ENCODE data around the gene TYSND1.

TYSND1 gene

DNA sequence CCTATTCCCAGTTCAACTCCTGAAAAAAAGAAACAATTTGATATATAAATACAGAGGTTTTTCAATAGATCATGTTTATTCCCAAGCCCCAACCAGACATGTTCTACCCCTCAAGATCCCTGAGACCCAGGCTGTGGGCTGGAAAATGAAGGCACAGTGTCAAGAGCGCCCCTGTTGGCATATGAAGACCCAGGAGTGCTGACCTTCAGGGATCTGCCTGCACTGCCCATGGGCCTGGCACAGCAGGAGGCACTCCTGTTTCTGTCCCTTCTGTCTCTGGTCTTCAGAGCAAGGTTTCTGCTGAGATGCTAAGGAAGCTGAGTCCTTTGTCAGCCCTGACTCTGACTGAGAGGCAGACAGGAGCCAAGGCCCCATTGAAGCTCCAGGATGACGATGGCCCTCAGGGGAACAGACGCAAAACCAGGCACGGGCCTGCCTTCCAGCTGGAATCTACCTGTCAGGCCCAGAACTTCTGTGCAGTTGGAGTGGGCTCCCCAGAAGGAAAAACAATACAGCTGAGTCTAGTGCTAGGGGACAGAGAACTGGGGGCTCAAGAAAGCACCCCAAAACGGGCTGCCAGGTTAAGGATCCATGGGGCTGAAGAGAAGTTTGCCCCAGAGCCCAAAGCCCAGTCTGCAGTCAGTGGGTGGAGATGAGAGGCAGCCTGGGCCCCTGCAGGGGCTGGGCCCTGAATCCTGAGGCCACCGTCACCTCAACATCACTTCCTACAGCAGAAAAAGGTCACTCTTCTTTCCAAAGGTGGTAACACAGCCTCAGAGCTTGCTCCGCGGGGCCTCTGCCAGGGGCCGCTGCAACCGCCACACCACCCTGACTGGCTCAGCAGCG, 7.1 kb downstream of the TYSND1 start:
- no peak for DNase-seq (ENCODE audit: extremely low read depth, low read depth)
- TF ChIP-seq, protein P1, sequence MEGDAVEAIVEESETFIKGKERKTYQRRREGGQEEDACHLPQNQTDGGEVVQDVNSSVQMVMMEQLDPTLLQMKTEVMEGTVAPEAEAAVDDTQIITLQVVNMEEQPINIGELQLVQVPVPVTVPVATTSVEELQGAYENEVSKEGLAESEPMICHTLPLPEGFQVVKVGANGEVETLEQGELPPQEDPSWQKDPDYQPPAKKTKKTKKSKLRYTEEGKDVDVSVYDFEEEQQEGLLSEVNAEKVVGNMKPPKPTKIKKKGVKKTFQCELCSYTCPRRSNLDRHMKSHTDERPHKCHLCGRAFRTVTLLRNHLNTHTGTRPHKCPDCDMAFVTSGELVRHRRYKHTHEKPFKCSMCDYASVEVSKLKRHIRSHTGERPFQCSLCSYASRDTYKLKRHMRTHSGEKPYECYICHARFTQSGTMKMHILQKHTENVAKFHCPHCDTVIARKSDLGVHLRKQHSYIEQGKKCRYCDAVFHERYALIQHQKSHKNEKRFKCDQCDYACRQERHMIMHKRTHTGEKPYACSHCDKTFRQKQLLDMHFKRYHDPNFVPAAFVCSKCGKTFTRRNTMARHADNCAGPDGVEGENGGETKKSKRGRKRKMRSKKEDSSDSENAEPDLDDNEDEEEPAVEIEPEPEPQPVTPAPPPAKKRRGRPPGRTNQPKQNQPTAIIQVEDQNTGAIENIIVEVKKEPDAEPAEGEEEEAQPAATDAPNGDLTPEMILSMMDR (IDR thresholded peaks at IDR 0.05; ENCODE audit: low read depth, low read length), result no peak

DNA sequence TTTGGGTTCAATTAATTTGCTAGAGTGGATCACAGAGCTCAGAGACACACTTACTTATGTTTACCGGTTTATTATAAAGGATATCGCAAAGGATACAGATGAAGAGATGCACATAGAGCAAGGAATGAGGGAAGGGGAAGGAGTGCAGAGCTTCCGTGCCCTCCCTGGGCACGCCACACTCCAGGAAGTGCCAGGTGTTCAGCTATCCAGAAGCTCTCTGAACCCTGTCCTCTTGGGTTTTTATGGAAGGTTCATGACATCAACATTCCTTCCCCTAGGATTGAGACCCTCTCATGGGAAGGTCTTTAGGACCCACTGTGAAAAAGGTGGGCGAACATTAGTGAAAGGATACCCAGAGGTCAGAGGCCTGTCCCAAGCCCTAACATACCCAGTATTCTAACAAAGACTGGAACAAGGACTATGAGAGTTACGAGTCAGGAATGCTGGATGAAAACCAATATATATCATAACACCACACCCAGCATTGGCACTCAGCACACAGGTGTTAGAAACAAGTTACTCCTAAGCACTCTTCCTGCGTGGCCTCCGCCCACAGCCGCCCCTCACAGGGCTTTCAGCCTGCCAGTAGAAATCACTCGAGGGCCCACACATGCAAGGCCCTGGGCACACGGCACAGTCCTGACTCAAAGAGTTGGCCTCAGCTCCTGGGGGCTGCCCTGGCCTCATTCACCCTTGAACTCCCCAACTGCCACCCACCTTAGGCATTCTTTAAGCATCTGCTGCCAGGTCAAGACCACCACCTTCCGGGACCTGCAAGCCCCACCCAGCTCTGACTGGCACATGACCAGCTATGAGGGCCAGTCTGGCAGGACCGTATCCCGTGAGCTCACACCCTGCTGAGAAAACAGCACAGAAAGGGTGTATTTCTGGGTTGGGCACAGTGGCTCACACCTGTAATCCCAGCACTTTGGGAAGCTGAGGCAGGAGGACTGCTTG, 8.3 kb downstream of the TYSND1 start:
- DNase-seq (ENCODE audit: extremely low read depth, low read depth), result no peak
- TF ChIP-seq, protein P1 (IDR thresholded peaks at IDR 0.05; ENCODE audit: low read depth, low read length), result no peak

DNA sequence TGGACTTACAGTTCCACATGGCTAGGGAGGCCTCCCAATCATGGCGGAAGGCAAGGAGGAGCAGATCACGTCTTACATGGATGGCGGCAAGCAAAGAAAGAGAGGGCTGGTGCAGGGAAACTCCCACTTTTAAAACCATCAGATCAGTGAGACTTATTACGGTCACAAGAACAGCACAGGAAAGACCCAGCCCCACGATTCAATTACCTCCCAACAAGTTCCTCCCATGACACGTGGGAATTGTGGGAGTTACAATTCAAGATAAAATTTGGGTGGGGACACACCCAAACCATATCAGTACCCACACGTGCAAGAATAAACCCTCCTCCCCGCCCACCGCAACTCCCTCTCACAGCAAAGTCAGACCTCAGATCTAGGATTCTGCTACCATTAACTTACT, 9.4 kb downstream of the TYSND1 start:
- no peak for DNase-seq (ENCODE audit: extremely low read depth, low read depth)

DNA sequence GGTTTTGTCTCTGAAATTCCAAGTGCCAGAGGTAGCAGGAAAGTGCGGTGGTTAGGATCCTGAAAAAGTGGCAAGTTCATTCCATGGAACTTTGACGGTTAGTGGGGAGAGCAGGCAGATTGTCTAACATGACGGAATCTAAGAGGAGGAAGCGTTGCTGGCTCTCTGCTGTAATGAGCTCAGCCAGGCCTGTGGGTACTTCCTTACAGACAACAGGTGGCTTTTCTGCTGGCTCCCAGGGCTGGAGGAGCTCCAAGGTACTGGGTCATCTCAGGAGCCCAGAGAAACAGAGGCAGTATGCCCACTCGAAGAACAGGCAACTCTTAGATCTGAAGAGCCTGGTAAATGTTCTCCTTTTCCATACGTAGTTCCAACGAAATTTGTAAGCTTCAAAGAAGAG, 10.8 kb downstream of the TYSND1 start:
- no peak for DNase-seq (ENCODE audit: extremely low read depth, low read depth)
- TF ChIP-seq, protein P1 (IDR thresholded peaks at IDR 0.05; ENCODE audit: low read depth, low read length), result no peak

More for the DNA sequence above, 9.4 kb downstream of the TYSND1 start:
- TF ChIP-seq, protein P1 (IDR thresholded peaks at IDR 0.05; ENCODE audit: low read depth, low read length), result no peak

DNA sequence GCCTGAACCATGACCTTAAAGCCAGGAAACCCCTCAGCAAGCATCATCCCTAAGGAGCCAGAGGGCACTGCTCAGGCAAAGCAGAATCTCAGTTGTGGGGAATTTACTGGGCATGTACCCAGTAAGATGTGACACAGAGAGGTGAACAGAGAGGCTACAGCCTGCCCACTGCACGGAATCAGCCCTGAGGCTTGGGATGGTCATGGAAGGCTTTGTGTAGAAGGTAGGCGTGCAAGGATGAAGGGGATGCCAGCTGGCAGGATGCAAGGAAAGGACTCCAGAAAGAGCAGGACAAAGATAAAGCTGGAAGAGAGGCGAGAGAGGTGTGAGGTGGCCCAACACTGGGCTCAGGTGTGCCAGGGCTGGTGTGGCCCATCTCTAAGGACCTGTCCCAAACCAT, 11.5 kb downstream of the TYSND1 start:
- TF ChIP-seq, protein P1 (IDR thresholded peaks at IDR 0.05; ENCODE audit: low read depth, low read length), result no peak
- DNase-seq (ENCODE audit: extremely low read depth, low read depth), result no peak

DNA sequence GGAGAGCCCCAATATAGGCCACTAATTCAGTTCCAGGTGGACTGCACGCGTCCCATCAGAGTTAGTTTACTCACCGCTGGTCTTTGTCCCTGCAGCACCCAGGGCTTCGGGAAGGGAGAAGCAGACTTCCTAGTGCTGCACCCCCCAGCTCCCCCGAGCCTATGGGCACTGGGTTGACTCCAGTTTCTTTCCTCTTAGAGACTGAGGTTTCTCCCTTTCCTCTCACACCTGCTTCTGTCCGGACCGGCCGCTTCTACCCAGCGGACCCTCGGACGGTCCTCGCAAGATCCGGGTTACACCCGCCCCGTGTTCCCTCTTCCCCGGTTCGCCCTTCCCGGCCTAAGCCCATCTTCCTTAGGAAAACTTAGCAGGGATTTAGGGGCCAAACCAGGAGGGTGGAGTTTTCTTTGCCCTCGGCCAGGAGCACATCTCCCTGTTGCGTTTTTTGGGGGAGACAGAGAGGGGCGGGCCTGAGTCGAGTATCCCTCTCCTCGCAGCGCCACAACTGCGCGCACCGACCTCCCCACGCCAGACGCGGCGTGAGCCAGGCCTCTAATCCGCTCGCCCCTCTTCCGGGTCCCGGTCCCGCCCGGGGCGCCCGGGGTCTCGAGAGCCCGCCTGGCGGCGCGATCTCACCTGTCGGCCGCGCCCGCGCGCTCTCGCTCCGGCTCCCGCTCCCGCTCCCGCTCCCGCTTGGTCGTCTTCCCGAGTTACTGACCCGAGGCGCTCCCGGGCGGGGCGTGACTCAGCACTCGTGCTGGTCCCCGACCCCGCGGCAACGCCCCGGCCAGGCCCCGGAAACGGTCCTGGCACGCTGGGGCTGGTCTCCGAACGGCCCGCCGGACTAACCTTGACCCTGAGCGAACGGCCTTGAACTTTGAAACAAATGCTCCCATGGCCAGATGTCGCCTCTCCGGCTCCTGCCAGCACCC, 14.1 kb downstream of the TYSND1 start, which contains the start of gene AIFM2:
TSS of gene AIFM2 (minus strand) at position 728 of the 932 bp plus-strand sequence. CDS start 8,741 bp downstream, outside the sequence.
- DNase-seq (ENCODE audit: extremely low read depth, low read depth), result peak; percentile 49
- TF ChIP-seq, protein P1 (IDR thresholded peaks at IDR 0.05; ENCODE audit: low read depth, low read length), result no peak

Data from AG09319 (cell line).